HepG2 (cell line): Measurements from ENCODE around the gene NFE2. TPM values are rescaled to one million over a fixed set of nuclear protein-coding genes. Genes with fewer than 3 reads are reported as not detected.
A peak's percentile ranks its signal among the peaks of the same experiment; 100 is the strongest.

Source experiments
- ARID5B ChIP-seq: IDR thresholded peaks from 2 replicates; pipeline ENCODE4 v1.4.0; 2020; ENCODE audit warnings: mild to moderate bottlenecking, missing genetic modification reagents
- CBFB ChIP-seq: sonication (generic); formaldehyde crosslinking; IDR thresholded peaks from 2 replicates; pipeline ENCODE4 v1.4.0; 2020; ENCODE audit warnings: missing genetic modification reagents
- CBX5 ChIP-seq: sonication (generic); formaldehyde crosslinking; IDR thresholded peaks from 2 replicates; pipeline ENCODE4 v1.4.0; 2020; ENCODE audit warnings: missing genetic modification reagents, borderline replicate concordance
- CEBPB ChIP-seq: IDR thresholded peaks from 2 replicates; pipeline ENCODE4 v1.6.1; 2011; ENCODE audit warnings: low read depth, low read length, improper control_type of control experiment, borderline replicate concordance
- FOXJ3 ChIP-seq: sonication (generic); formaldehyde crosslinking; IDR thresholded peaks from 2 replicates; pipeline ENCODE4 v1.4.0; 2020; ENCODE audit warnings: missing genetic modification reagents, mild to moderate bottlenecking, borderline replicate concordance
- KAT8 ChIP-seq: IDR thresholded peaks from 2 replicates; pipeline ENCODE4 v1.6.1; 2016; ENCODE audit warnings: missing genetic modification reagents, missing compliant biosample characterization
- KDM1A ChIP-seq: IDR thresholded peaks from 2 replicates; pipeline ENCODE4 v1.6.1; 2016; ENCODE audit warnings: missing compliant biosample characterization
- KLF13 ChIP-seq: sonication (generic); formaldehyde crosslinking; IDR thresholded peaks from 2 replicates; pipeline ENCODE4 v1.4.0; 2020; ENCODE audit warnings: mild to moderate bottlenecking, missing genetic modification reagents
- NFKB2 ChIP-seq: sonication (generic); formaldehyde crosslinking; IDR thresholded peaks from 2 replicates; pipeline ENCODE4 v1.4.0; 2020; ENCODE audit warnings: missing genetic modification reagents, borderline replicate concordance
- NONO ChIP-seq, 2 experiments: fragments of 450-650 bp in 1 of 2; sonication (generic) in 1 of 2; formaldehyde crosslinking in 1 of 2; IDR thresholded peaks in 1 of 2; conservative IDR thresholded peaks in 1 of 2; 2 replicates each; pipeline versions ENCODE4 v1.6.1 to v1.8.0; 2017 to 2022; ENCODE audit warnings: mild to moderate bottlenecking in 1 of 2, missing genetic modification reagents in 1 of 2, moderate library complexity in 1 of 2
- PHF21A ChIP-seq: sonication (generic); formaldehyde crosslinking; IDR thresholded peaks from 2 replicates; pipeline ENCODE4 v1.5.0; 2020; ENCODE audit warnings: mild to moderate bottlenecking, missing genetic modification reagents
- PRPF4 ChIP-seq: fragments of 200-400 bp; formaldehyde crosslinking; IDR thresholded peaks from 2 replicates; pipeline ENCODE4 v1.6.1; 2016; ENCODE audit warnings: low read length, low read depth; ENCODE audit not compliant: poor library complexity, severe bottlenecking
- RARG ChIP-seq: sonication (generic); formaldehyde crosslinking; IDR thresholded peaks from 2 replicates; pipeline ENCODE4 v1.4.0; 2020; ENCODE audit warnings: low read depth, mild to moderate bottlenecking, missing genetic modification reagents
- RELA ChIP-seq: sonication (generic); formaldehyde crosslinking; IDR thresholded peaks from 2 replicates; pipeline ENCODE4 v1.4.0; 2020; ENCODE audit warnings: missing genetic modification reagents
- RERE ChIP-seq: IDR thresholded peaks from 2 replicates; pipeline ENCODE4 v1.6.1; 2016; ENCODE audit warnings: low read depth, missing genetic modification reagents, missing compliant biosample characterization
- RFXANK ChIP-seq: IDR thresholded peaks from 2 replicates; pipeline ENCODE4 v1.6.1; 2016
- SIX4 ChIP-seq: sonication (generic); formaldehyde crosslinking; IDR thresholded peaks from 2 replicates; pipeline ENCODE4 v1.4.0; 2020; ENCODE audit warnings: missing genetic modification reagents
- SOX5 ChIP-seq: IDR thresholded peaks from 2 replicates; pipeline ENCODE4 v1.6.1; 2016; ENCODE audit warnings: borderline replicate concordance
- ZNF563 ChIP-seq: sonication (generic); formaldehyde crosslinking; IDR thresholded peaks from 2 replicates; pipeline ENCODE4 v1.8.0; 2022; ENCODE audit warnings: mild to moderate bottlenecking, moderate library complexity, missing genetic modification reagents
- ZNF580 ChIP-seq: IDR thresholded peaks from 2 replicates; pipeline ENCODE4 v1.6.1; 2016; ENCODE audit warnings: low read depth, borderline replicate concordance
- polyA plus RNA-seq, 8 experiments: library from polyadenylated mRNA; depleted of rRNA in 3 of 8; stranded (reverse) in 7 of 8; unstranded in 1 of 8; fragments of >200 nt; fragmentation: Illumina TruSeq in 4 of 8; extraction: Trizol in 4 of 8; gene quantifications; 2 replicates each; pipeline versions ENCODE4 v1.2.1 to v1.2.3, GENCODE V29; 2011 to 2016; ENCODE audit warnings: low read depth in 4 of 8, missing spikeins in 1 of 8, mixed read lengths in 1 of 8; ENCODE audit not compliant: insufficient read depth in 1 of 8
- total RNA-seq, 5 experiments: library from RNA; depleted of rRNA; stranded (reverse); fragments of >200 nt; fragmentation: Illumina TruSeq; extraction: Trizol; gene quantifications; 2 replicates each; pipeline ENCODE4 v1.2.3, GENCODE V29; 2016; ENCODE audit warnings: low read depth in 1 of 5

The NFE2 gene
- total and polyA plus RNA-seq, 2 of the 13 experiments (the other 11 are each of a cell fraction or from before 2014, with no cell fraction given): 4.5 to 7.8 TPM

GRCh38 chr12:54304187-54304810 lies 3.5 kb upstream of the NFE2 start (continued):
- 0 out of 2 replicates have a peak, but pooled peaks have one; percentile 44 for TF ChIP-seq SIX4 (CRISPR knock-in tag)
- TF ChIP-seq KAT8 (CRISPR knock-in tag): peak; percentile 64
- peak; percentile 55 for TF ChIP-seq PRPF4
- 0 out of 2 replicates have a peak, but pooled peaks have one; percentile 38 for TF ChIP-seq FOXJ3 (CRISPR knock-in tag)
- TF ChIP-seq ZNF580 (CRISPR knock-in tag): peak; percentile 27; the same call in 1 of the 2 replicates
- peak; percentile 83 for TF ChIP-seq PHF21A (CRISPR knock-in tag)
- TF ChIP-seq CBFB (CRISPR knock-in tag): peak; percentile 80; the same call in 1 of the 2 replicates
- no peak for TF ChIP-seq RFXANK (CRISPR knock-in tag)
- TF ChIP-seq KLF13 (CRISPR knock-in tag): peak; percentile 24; the same call in 1 of the 2 replicates
- TF ChIP-seq NONO (IDR thresholded peaks at IDR 0.05): no peak
- peak; percentile 89 for TF ChIP-seq NONO (CRISPR knock-in tag; conservative IDR thresholded peaks at IDR 0.05)
- TF ChIP-seq RERE (CRISPR knock-in tag): peak; percentile 67; the same call in 1 of the 2 replicates
- TF ChIP-seq ARID5B (CRISPR knock-in tag): peak; percentile 86
- TF ChIP-seq CEBPB: peak; percentile 99
- TF ChIP-seq KDM1A (CRISPR knock-in tag): 0 out of 2 replicates have a peak, but pooled peaks have one; percentile 51
- peak; percentile 38; the same call in 1 of the 2 replicates for TF ChIP-seq NFKB2 (CRISPR knock-in tag)
- TF ChIP-seq CBX5 (CRISPR knock-in tag): peak; percentile 84; the same call in 1 of the 2 replicates
- no peak for TF ChIP-seq RARG
- TF ChIP-seq RELA: 0 out of 2 replicates have a peak, but pooled peaks have one; percentile 61
- TF ChIP-seq ZNF563 (CRISPR knock-in tag): peak; percentile 39; the same call in 1 of the 2 replicates
- TF ChIP-seq SOX5 (CRISPR knock-in tag): peak; percentile 73; the same call in 1 of the 2 replicates
